ENCODE results near the gene CUL3. TPM values are rescaled to one million over a fixed set of nuclear protein-coding genes. Genes with fewer than 3 reads are reported as not detected.

CUL3 gene
- total RNA-seq, 1 experiment from 2014 or later = 95.7 TPM

- H3K4me3 ChIP-seq (replicated peaks in 1 of 2; ENCODE audit: low read depth in 1 of 2, low read length in 2 of 2) = no peak overlapping the region
- no TSS peak for BruUV-seq (replicated peaks)
- no peaks in the 10 kb centered on the region for H3K9me2 ChIP-seq (ENCODE audit: insufficient read depth)
- no peak for DNase-seq (ENCODE audit: low read depth, low spot score)
- H3K79me2 ChIP-seq (ENCODE audit: insufficient read depth, low read length) = no peaks in the 10 kb centered on the region
- no peaks in the 10 kb centered on the region for H3K4me1 ChIP-seq (ENCODE audit: control insufficient read depth in 1 of 2, insufficient read depth in 2 of 2, low read length in 2 of 2)
- no peaks in the 10 kb centered on the region for H3K9me3 ChIP-seq (ENCODE audit: control insufficient read depth in 1 of 2, insufficient read depth in 1 of 2, low read depth in 1 of 2, low read length in 2 of 2)
- ATAC-seq = no peak
- intact Hi-C loops (cut with micrococcal nuclease) = no loop called here
- H4K20me1 ChIP-seq (ENCODE audit: insufficient read depth) = no peaks in the 10 kb centered on the region
- no peaks in the 10 kb centered on the region for H3K27me3 ChIP-seq (ENCODE audit: insufficient read depth, low read length)
- no peak overlapping the region for H3K9ac ChIP-seq (ENCODE audit: low read length)
- POLR2A ChIA-PET = no interaction called here
- no peak overlapping the region for H2AFZ ChIP-seq (ENCODE audit: low read depth, low read length, poor library complexity, severe bottlenecking)
- TF ChIP-seq JUND (IDR thresholded peaks at IDR 0.05) = no peak
- TF ChIP-seq SP1 (IDR thresholded peaks at IDR 0.05; ENCODE audit: low read depth) = no peak
- TF ChIP-seq POLR2AphosphoS5 (IDR thresholded peaks at IDR 0.05; ENCODE audit: low read depth, low read length) = no peak
- TF ChIP-seq ZNF274 (IDR thresholded peaks at IDR 0.05; ENCODE audit: low read depth, low read length) = no peak
- TF ChIP-seq, protein P1, sequence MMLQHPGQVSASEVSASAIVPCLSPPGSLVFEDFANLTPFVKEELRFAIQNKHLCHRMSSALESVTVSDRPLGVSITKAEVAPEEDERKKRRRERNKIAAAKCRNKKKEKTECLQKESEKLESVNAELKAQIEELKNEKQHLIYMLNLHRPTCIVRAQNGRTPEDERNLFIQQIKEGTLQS (IDR thresholded peaks at IDR 0.05) = no peak
- no peak for TF ChIP-seq EZH2phosphoT487 (IDR thresholded peaks at IDR 0.05; ENCODE audit: borderline replicate concordance)
- TF ChIP-seq POLR2A (IDR thresholded peaks at IDR 0.05; ENCODE audit: borderline replicate concordance, extremely low read depth, insufficient read depth, insufficient read length) = no peak
- TF ChIP-seq ZFX (IDR thresholded peaks at IDR 0.05) = no peak
- TF ChIP-seq ZBTB33 (IDR thresholded peaks at IDR 0.05; ENCODE audit: extremely low read depth, insufficient replicate concordance, low read length) = no peak
- TF ChIP-seq YY1 (IDR thresholded peaks at IDR 0.05; ENCODE audit: extremely low read depth, insufficient replicate concordance, low read depth, low read length) = no peak
- no peak for TF ChIP-seq SRF (IDR thresholded peaks at IDR 0.05; ENCODE audit: low read depth)
- no peak for TF ChIP-seq REST (IDR thresholded peaks at IDR 0.05; ENCODE audit: low read depth)
- TF ChIP-seq TCF7L2 (IDR thresholded peaks at IDR 0.05; ENCODE audit: borderline replicate concordance, extremely low read depth, insufficient read depth, insufficient read length) = no peak
- no peak for TF ChIP-seq SIN3A (IDR thresholded peaks at IDR 0.05; ENCODE audit: low read depth)
- no peak for TF ChIP-seq EGR1 (IDR thresholded peaks at IDR 0.05; ENCODE audit: low read depth)
- no peak for TF ChIP-seq FOSL1 (IDR thresholded peaks at IDR 0.05; ENCODE audit: low read depth)
- TF ChIP-seq CBX3 (IDR thresholded peaks at IDR 0.05; ENCODE audit: low read depth) = no peak
- TF ChIP-seq ELF1 (IDR thresholded peaks at IDR 0.05; ENCODE audit: borderline replicate concordance, low read depth) = no peak
- TF ChIP-seq, protein P2, sequence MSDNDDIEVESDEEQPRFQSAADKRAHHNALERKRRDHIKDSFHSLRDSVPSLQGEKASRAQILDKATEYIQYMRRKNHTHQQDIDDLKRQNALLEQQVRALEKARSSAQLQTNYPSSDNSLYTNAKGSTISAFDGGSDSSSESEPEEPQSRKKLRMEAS (IDR thresholded peaks at IDR 0.05) = no peak
- no peak for TF ChIP-seq CTCF (IDR thresholded peaks at IDR 0.05 in 2 of 3, conservative IDR thresholded peaks at IDR 0.05 in 1 of 3; ENCODE audit: borderline replicate concordance in 1 of 3, insufficient read depth in 1 of 3, low read depth in 2 of 3, low read length in 2 of 3)
- no peak overlapping the region for H3K27ac ChIP-seq (ENCODE audit: low read depth, low read length)
- no peak overlapping the region for H3K4me2 ChIP-seq (ENCODE audit: low read length)
- H3K36me3 ChIP-seq (ENCODE audit: control insufficient read depth in 1 of 2, insufficient read depth in 2 of 2, low read length in 2 of 2) = no peaks in the 10 kb centered on the region
- RAD21 ChIA-PET (ENCODE audit: low non-redundant PET in 1 of 2, low total read pairs in 2 of 2, uncharacterized antibody in 2 of 2, unreplicated experiment in 2 of 2) = no interaction called here
- CTCF ChIA-PET = no interaction called here
Observed at GRCh38 chr2:224630659-224631550, 45.7 kb upstream of the CUL3 start.
